ENCODE measurements around the gene CDON. TPM values are rescaled to one million over a fixed set of nuclear protein-coding genes. Genes with fewer than 3 reads are reported as not detected.

The CDON gene
- total and polyA plus RNA-seq, 2 donors (not counting 3 experiments of a cell fraction or from before 2014, with no cell fraction given), result 1.6 to 3.8 TPM

DNA sequence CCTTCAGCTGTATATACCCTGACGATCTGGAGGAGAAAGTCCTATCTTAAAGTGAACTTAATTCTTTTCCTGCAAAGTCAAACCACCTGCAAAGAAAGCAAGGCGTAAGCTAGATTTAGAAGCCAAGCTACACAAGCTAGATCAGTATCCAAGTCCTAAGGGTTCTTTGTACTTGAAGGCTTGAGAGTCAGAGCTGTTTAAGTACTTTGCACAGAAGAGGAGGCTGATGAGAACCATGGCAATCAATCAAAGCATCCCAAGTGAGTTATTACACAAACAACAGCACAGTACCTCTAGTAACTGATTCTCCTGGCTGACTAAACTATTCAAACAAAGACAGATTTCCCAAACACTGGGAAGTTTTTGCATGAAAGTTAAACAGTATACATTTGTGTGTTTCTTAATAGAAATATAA lies 1.9 kb downstream of the CDON start:
- H3K9ac ChIP-seq (replicated peaks; ENCODE audit: extremely low read depth, insufficient read depth, low read length), result no peak overlapping the region
- no peak overlapping the region for H3K4me2 ChIP-seq (ENCODE audit: insufficient read depth, low read length)
- no peaks in the 10 kb centered on the region for H3K79me2 ChIP-seq (ENCODE audit: control insufficient read depth, insufficient read depth, low read length)
- TF ChIP-seq, protein P1, sequence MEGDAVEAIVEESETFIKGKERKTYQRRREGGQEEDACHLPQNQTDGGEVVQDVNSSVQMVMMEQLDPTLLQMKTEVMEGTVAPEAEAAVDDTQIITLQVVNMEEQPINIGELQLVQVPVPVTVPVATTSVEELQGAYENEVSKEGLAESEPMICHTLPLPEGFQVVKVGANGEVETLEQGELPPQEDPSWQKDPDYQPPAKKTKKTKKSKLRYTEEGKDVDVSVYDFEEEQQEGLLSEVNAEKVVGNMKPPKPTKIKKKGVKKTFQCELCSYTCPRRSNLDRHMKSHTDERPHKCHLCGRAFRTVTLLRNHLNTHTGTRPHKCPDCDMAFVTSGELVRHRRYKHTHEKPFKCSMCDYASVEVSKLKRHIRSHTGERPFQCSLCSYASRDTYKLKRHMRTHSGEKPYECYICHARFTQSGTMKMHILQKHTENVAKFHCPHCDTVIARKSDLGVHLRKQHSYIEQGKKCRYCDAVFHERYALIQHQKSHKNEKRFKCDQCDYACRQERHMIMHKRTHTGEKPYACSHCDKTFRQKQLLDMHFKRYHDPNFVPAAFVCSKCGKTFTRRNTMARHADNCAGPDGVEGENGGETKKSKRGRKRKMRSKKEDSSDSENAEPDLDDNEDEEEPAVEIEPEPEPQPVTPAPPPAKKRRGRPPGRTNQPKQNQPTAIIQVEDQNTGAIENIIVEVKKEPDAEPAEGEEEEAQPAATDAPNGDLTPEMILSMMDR (IDR thresholded peaks at IDR 0.05; ENCODE audit: extremely low read depth in 1 of 2, insufficient read depth in 1 of 2, low read depth in 1 of 2, low read length in 2 of 2), result no peak
- TF ChIP-seq JUN (IDR thresholded peaks at IDR 0.05; ENCODE audit: borderline replicate concordance, insufficient read depth, insufficient read length, low read depth) (no peak), FOS (IDR thresholded peaks at IDR 0.05; ENCODE audit: borderline replicate concordance, insufficient read depth, low read length) (no peak), EZH2 (IDR thresholded peaks at IDR 0.05; ENCODE audit: borderline replicate concordance, low read depth, low read length, severe bottlenecking) (no peak), POLR2AphosphoS5 (IDR thresholded peaks at IDR 0.05; ENCODE audit: insufficient read depth, low read depth, low read length) (no peak), POLR2A (IDR thresholded peaks at IDR 0.05; ENCODE audit: low read depth, low read length) (no peak), MYC (IDR thresholded peaks at IDR 0.05; ENCODE audit: low read depth, low read length) (no peak), GATA2 (IDR thresholded peaks at IDR 0.05; ENCODE audit: insufficient read depth, insufficient read length, low read depth, low read length) (no peak)
- TF ChIP-seq, protein P2, sequence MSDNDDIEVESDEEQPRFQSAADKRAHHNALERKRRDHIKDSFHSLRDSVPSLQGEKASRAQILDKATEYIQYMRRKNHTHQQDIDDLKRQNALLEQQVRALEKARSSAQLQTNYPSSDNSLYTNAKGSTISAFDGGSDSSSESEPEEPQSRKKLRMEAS (IDR thresholded peaks at IDR 0.05; ENCODE audit: insufficient read depth, insufficient read length), result no peak
- no TSS peak for BruUV-seq (replicated peaks)
- H3K9me1 ChIP-seq (replicated peaks; ENCODE audit: control insufficient read depth, extremely low read depth, insufficient read depth, low read length), result no peaks in the 10 kb centered on the region
- no peaks in the 10 kb centered on the region for H3K36me3 ChIP-seq (ENCODE audit: control insufficient read depth in 2 of 2, extremely low read depth in 1 of 2, insufficient read depth in 2 of 2, low read length in 2 of 2)
- peaks cover 7% of the 10 kb centered on the region for H3K4me1 ChIP-seq (ENCODE audit: control insufficient read depth, extremely low read depth, insufficient read depth, low read length)
- H2AFZ ChIP-seq (ENCODE audit: low read depth, low read length), result no peak overlapping the region
- intact Hi-C loops (cut with micrococcal nuclease), result loop anchor here (1.0 to 5.0 kb wide), 3 partner anchors 118 to 527 kb away; no protein-coding TSS in a partner anchor
- H3K27ac ChIP-seq (ENCODE audit: insufficient read depth, low read depth, low read length), result no peak overlapping the region
- no peaks in the 10 kb centered on the region for H4K20me1 ChIP-seq (replicated peaks; ENCODE audit: control insufficient read depth, extremely low read depth, insufficient read depth, low read length)
- POLR2A ChIA-PET, result no interaction called here
- FAIRE-seq (no peak), DNase-seq (ENCODE audit: low read depth, low spot score) (no peak)
- CTCF ChIA-PET, result interaction anchor here (1.1 to 2.7 kb wide), 3 partner anchors 9 to 133 kb away, joined by 3 to 9 read pairs (median 9); no protein-coding TSS in a partner anchor
- no peak overlapping the region for H3K4me3 ChIP-seq (replicated peaks in 1 of 3; ENCODE audit: insufficient read depth in 1 of 3, low read depth in 1 of 3, low read length in 3 of 3)
- peaks cover 19 to 34% of the 10 kb centered on the region in 2 experiments for H3K27me3 ChIP-seq (ENCODE audit: control insufficient read depth in 2 of 2, insufficient read depth in 2 of 2, low read length in 2 of 2)
- H3K9me3 ChIP-seq (replicated peaks; ENCODE audit: control insufficient read depth, insufficient read depth, low read length), result no peaks in the 10 kb centered on the region
- dilution Hi-C loops (cut with MboI; ENCODE audit: extremely low pct_ligation_motif_present, low sequenced_read_pairs), result no loop called here
